ENCODE measurements around the gene SDE2. TPM values are rescaled to one million over a fixed set of nuclear protein-coding genes. Genes with fewer than 3 reads are reported as not detected.
A peak's percentile ranks its signal among the peaks of the same experiment; 100 is the strongest.

Gene SDE2
- total and polyA plus RNA-seq, 8 donors: 3.3 to 12.4 (median 8.5) TPM

DNA sequence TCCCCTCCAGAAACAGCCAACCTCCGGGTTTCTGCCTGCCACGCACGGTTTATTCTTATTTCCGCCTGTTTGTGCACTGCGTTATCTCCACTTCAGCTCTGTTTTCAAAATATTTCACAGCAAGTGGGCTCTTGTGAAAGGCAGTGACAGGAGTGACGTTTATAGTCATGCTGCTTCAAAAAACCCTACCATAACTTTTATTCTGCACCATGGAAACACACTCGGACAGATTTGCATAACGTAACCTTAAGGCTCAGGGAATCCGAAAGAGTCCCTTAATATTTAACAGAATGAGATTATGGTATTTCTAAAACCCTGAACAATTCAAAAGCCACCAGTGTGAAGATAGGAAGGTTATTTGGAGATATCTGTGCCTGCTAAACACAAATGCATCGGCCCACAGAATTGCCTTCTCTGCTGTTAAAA, 782 bp upstream of the SDE2 start:
- peak overlapping the region; percentile 89 to 99 (median 94) for H3K27ac ChIP-seq
- ATAC-seq: peak; percentile 3 to 30 (median 18)
- H3K36me3 ChIP-seq: peaks cover 0 to under 1% (median 0%) of the 10 kb centered on the region in 3 donors
- H3K9me3 ChIP-seq: no peaks in the 10 kb centered on the region
- intact Hi-C loops (cut with DNase I): loop anchor here in 1 of 3 donors (10.0 kb wide), 1 partner anchor 55 kb away; no protein-coding TSS in a partner anchor
- DNase-seq: no peak
- peaks cover 42 to 59% (median 54%) of the 10 kb centered on the region in 3 donors for H3K4me1 ChIP-seq
- TF ChIP-seq, protein P1, sequence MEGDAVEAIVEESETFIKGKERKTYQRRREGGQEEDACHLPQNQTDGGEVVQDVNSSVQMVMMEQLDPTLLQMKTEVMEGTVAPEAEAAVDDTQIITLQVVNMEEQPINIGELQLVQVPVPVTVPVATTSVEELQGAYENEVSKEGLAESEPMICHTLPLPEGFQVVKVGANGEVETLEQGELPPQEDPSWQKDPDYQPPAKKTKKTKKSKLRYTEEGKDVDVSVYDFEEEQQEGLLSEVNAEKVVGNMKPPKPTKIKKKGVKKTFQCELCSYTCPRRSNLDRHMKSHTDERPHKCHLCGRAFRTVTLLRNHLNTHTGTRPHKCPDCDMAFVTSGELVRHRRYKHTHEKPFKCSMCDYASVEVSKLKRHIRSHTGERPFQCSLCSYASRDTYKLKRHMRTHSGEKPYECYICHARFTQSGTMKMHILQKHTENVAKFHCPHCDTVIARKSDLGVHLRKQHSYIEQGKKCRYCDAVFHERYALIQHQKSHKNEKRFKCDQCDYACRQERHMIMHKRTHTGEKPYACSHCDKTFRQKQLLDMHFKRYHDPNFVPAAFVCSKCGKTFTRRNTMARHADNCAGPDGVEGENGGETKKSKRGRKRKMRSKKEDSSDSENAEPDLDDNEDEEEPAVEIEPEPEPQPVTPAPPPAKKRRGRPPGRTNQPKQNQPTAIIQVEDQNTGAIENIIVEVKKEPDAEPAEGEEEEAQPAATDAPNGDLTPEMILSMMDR (IDR thresholded peaks at IDR 0.05): no peak
- FAIRE-seq: no peak
- H3K4me3 ChIP-seq: peak overlapping the region in 3 of 4 donors; percentile 16 to 67 (median 67)
- no peaks in the 10 kb centered on the region for H3K27me3 ChIP-seq
- WGBS, 2 donors: 9 to 14% methylated on average over 10 of the region's 10 CpGs

DNA sequence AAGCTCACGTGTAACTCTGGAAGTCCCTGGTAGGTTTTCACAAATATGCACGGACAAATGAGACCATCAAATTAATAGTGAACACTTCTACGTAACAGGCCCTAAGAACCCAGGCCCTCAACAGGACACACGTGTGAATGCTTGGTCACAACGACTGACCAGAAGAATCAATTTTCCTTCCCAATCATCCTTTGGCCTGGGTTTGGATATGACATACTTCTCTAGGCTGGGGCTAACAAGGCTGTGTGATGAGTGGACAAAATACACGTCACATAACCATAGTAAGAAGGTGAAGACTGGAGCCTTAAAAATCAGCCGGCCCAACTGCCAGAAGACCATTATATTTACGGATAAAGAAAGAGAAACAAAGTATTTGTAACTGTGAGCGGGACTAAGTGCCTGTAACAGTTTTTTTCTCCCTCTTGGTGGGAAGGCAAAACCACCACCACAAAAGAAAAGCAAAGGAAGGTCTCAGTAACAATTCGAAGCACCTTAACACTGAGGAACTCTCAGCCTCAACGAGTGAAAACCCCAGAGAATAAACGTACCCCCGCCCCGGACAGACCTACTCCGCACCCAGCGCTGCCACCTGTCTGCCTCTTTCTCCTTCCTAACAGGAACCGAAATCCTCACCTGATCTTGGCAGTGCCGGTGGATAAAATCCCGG, 450 bp downstream of the SDE2 start:
- intact Hi-C loops (cut with DNase I): no loop called here
- Histone ChIP-seq H3K9me3 (no peaks in the 10 kb centered on the region), H3K4me1 (peaks cover 42 to 59% (median 54%) of the 10 kb centered on the region in 3 donors), H3K27ac (peak overlapping the region; percentile 65 to 97 (median 86)), H3K27me3 (no peaks in the 10 kb centered on the region), H3K36me3 (peaks cover 0 to 6% (median 5%) of the 10 kb centered on the region in 3 donors), H3K4me3 (peak overlapping the region; percentile 55 to 68 (median 67))
- 0 to 1% methylated on average over 19 of the region's 19 CpGs for WGBS, 2 donors
- ATAC-seq (peak; percentile 5 to 11 (median 8)), FAIRE-seq (no peak), DNase-seq (no peak)
- TF ChIP-seq, protein P1 (IDR thresholded peaks at IDR 0.05): no peak

DNA sequence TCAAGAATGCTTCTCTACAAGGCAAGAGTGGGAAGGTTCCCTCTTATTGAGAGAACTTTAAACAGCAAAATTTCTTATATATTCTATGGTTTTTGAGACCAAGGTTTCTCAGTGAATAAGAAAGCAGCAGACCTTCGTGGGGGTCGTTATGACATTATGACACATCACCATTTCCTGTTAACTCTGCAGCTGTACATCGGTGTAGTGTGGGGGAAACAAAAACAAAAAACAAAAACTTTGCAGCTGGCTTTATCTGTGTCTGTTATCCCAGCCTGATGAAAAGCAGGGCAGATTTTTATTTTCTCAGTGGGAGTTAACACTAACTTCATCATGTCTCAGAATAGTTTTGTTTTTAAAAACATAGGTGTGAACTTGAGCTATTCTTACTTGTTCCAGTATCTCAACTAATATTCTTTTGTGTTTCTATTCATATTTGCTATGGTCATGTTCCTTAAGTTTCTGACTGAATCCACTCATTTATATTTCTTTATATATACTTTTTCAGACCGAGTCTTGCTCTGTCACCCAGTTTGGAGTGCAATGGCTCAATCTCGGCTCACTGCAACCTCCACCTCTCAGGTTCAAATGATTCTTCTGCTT, 2.1 kb downstream of the SDE2 start:
- no peak for ATAC-seq
- Histone ChIP-seq H3K27ac (no peak overlapping the region), H3K4me1 (peaks cover 34 to 47% (median 46%) of the 10 kb centered on the region in 3 donors), H3K27me3 (no peaks in the 10 kb centered on the region), H3K9me3 (no peaks in the 10 kb centered on the region), H3K36me3 (peaks cover 0 to 15% (median 14%) of the 10 kb centered on the region in 3 donors), H3K4me3 (peak overlapping the region in 1 of 4 donors; percentile 67)
- WGBS, 2 donors: 29 to 37% methylated on average over 5 of the region's 5 CpGs
- FAIRE-seq: no peak
- intact Hi-C loops (cut with DNase I): no loop called here
- DNase-seq: no peak
- TF ChIP-seq, protein P1 (IDR thresholded peaks at IDR 0.05): no peak

DNA sequence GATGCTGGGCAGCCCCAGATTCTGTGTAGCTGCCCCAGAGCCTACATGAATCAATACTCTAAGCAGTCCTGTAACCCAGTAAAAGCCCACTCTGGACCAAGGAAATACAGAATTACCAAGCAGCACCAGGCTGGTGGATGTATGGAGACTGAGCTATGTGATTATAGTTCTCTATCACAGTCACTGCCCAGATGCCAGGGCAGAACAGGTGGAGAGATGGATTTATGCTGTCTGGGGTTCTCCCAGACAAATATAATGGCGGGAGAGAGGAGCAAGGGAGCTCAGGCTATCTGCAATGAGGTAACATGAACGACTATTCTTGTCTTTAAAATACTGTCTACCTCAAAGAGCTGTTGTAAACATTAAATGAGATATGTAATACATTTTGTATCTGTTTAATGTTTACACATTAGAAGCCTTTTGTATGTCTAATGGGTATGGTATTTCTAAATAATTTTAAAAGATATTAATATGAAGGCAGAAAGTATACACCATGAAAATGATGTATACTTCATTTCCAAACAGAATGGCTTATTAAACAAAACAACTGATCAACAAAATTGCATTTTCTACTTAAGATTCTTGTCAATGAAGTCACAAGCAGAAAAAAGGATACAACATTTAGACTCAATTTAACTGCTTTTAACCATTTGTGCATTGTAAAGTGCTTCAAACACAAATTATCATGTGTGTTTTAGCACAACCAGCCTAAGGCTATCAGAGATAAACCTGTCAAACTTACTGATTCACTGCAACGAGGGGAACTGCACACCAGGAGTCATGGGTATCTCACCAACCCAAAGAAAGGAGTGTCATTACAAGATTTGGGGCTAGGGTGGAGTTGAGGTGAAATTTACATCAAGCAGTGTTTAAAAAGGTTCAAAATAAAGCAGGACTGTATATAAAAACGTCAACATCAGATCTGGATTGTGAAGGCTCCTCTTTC, 3.0 kb downstream of the SDE2 start:
- Histone ChIP-seq H3K4me1 (peaks cover 27 to 40% (median 39%) of the 10 kb centered on the region in 3 donors), H3K4me3 (no peak overlapping the region), H3K27ac (no peak overlapping the region), H3K9me3 (no peaks in the 10 kb centered on the region), H3K36me3 (peaks cover 0 to 23% (median 22%) of the 10 kb centered on the region in 3 donors), H3K27me3 (no peaks in the 10 kb centered on the region)
- intact Hi-C loops (cut with DNase I): no loop called here
- no peak for ATAC-seq
- 35 to 37% methylated on average over 4 of the region's 4 CpGs for WGBS, 2 donors
- no peak for FAIRE-seq
- DNase-seq: no peak
- TF ChIP-seq, protein P1 (IDR thresholded peaks at IDR 0.05): no peak

Measured in pancreas (tissue), 10 donors.